Epithelial cell of prostate (primary cell): ENCODE measurements around the gene ANTXR2.
A peak's percentile ranks its signal among the peaks of the same experiment; 100 is the strongest.

ENCODE experiments used
- DNase-seq: peaks from one replicate; pipeline ENCODE4 v3.0.0-alpha.2; 2011; ENCODE audit warnings: low read depth, low spot score
- H3K27ac ChIP-seq: fragments of 450-650 bp; 2 replicates; pipeline ENCODE4 v1.5.1; 2017; ENCODE audit warnings: mild to moderate bottlenecking

The ANTXR2 gene

GRCh38 chr4:80093563-80093962, 20.5 kb upstream of the ANTXR2 start:
- no peak overlapping the region for H3K27ac ChIP-seq
- no peak for DNase-seq

GRCh38 chr4:80092847-80093246, 19.8 kb upstream of the ANTXR2 start:
- no peak overlapping the region for H3K27ac ChIP-seq

GRCh38 chr4:80092088-80092487, 19.1 kb upstream of the ANTXR2 start:
- no peak overlapping the region for H3K27ac ChIP-seq
- no peak for DNase-seq

More at GRCh38 chr4:80092847-80093246, 19.8 kb upstream of the ANTXR2 start:
- no peak for DNase-seq

GRCh38 chr4:80091688-80092087, 18.7 kb upstream of the ANTXR2 start:
- no peak for DNase-seq
- no peak overlapping the region for H3K27ac ChIP-seq

- DNase-seq: no peak
- H3K27ac ChIP-seq: no peak overlapping the region
Observed at GRCh38 chr4:80091184-80091583, 18.2 kb upstream of the ANTXR2 start.

- H3K27ac ChIP-seq: no peak overlapping the region
- no peak for DNase-seq
Observed at GRCh38 chr4:80090090-80090489, 17.1 kb upstream of the ANTXR2 start.

GRCh38 chr4:80088471-80088870, 15.4 kb upstream of the ANTXR2 start:
- H3K27ac ChIP-seq: no peak overlapping the region
- no peak for DNase-seq

- DNase-seq: no peak
- H3K27ac ChIP-seq: no peak overlapping the region
Observed at GRCh38 chr4:80086296-80086695, 13.3 kb upstream of the ANTXR2 start.

- no peak for DNase-seq
- no peak overlapping the region for H3K27ac ChIP-seq
Observed at GRCh38 chr4:80085081-80085480, 12.1 kb upstream of the ANTXR2 start.

- no peak for DNase-seq
- H3K27ac ChIP-seq: no peak overlapping the region
Observed at GRCh38 chr4:80082693-80083092, 9.7 kb upstream of the ANTXR2 start.

GRCh38 chr4:80081566-80081965, 8.5 kb upstream of the ANTXR2 start:
- peak; percentile 49 for DNase-seq
- H3K27ac ChIP-seq: peak overlapping the region; percentile 27

- DNase-seq: no peak
- peak overlapping the region; percentile 92 for H3K27ac ChIP-seq
Observed at GRCh38 chr4:80079255-80079923, 6.4 kb upstream of the ANTXR2 start.

GRCh38 chr4:80078346-80079092, 5.5 kb upstream of the ANTXR2 start:
- peak; percentile 33 for DNase-seq
- H3K27ac ChIP-seq: peak overlapping the region; percentile 92

GRCh38 chr4:80077639-80078038, 4.6 kb upstream of the ANTXR2 start:
- peak; percentile 48 for DNase-seq
- peak overlapping the region; percentile 92 for H3K27ac ChIP-seq

GRCh38 chr4:80076681-80077080, 3.7 kb upstream of the ANTXR2 start:
- no peak for DNase-seq
- H3K27ac ChIP-seq: peak overlapping the region; percentile 92

- DNase-seq: no peak
- peak overlapping the region; percentile 92 for H3K27ac ChIP-seq
Observed at GRCh38 chr4:80075995-80076675, 3.1 kb upstream of the ANTXR2 start.

GRCh38 chr4:80074651-80075050, 1.6 kb upstream of the ANTXR2 start:
- H3K27ac ChIP-seq: peak overlapping the region; percentile 92
- no peak for DNase-seq

- DNase-seq: no peak
- peak overlapping the region; percentile 92 for H3K27ac ChIP-seq
Observed at GRCh38 chr4:80074069-80074468, 1.0 kb upstream of the ANTXR2 start.

GRCh38 chr4:80073473-80074008, 512 bp upstream of the ANTXR2 start:
- peak overlapping the region; percentile 92 for H3K27ac ChIP-seq
- no peak for DNase-seq

- peak overlapping the region; percentile 92 for H3K27ac ChIP-seq
- DNase-seq: no peak
Observed at GRCh38 chr4:80072228-80072743, 743 bp downstream of the ANTXR2 start.
